D721Med (cell line): ENCODE data around the gene FCN1.

Experiments
- DNase-seq: peaks from one replicate; pipeline ENCODE4 v3.0.0; 2011; ENCODE audit warnings: low spot score; ENCODE audit not compliant: insufficient read length
- FAIRE-seq: peaks from 2 replicates; lab custom pipeline; 2011; peaks lifted over from hg19 to GRCh38; lab: Jason Lieb, UNC
- TF ChIP-seq, protein P1 (sequence below): IDR thresholded peaks from 2 replicates; pipeline ENCODE4 v1.5.1; 2012; ENCODE audit warnings: mild to moderate bottlenecking, control low read depth; ENCODE audit not compliant: insufficient read depth; ENCODE audit errors: missing control alignments

The FCN1 gene

DNA sequence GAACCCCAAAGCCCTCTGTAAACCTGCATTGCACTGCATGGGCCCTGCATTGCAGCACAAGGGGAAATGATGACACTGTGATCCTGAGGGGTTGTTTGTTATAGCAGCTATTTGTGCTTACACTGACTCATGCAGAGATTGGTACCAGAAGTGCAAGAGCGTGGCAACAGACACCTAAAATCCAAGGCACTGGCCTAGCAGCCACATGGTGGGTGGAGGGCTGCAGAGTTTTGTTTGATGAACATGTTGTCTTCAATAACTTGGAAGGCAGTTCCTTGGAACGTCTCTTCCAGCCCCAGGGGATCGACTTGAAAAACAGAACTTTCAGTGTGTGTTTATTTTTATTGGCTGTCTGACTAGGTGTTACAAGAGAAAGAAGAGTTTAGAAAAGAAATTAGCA lies 22.6 kb downstream of the FCN1 start:
- DNase-seq (no peak), FAIRE-seq (no peak)
- TF ChIP-seq, protein P1, sequence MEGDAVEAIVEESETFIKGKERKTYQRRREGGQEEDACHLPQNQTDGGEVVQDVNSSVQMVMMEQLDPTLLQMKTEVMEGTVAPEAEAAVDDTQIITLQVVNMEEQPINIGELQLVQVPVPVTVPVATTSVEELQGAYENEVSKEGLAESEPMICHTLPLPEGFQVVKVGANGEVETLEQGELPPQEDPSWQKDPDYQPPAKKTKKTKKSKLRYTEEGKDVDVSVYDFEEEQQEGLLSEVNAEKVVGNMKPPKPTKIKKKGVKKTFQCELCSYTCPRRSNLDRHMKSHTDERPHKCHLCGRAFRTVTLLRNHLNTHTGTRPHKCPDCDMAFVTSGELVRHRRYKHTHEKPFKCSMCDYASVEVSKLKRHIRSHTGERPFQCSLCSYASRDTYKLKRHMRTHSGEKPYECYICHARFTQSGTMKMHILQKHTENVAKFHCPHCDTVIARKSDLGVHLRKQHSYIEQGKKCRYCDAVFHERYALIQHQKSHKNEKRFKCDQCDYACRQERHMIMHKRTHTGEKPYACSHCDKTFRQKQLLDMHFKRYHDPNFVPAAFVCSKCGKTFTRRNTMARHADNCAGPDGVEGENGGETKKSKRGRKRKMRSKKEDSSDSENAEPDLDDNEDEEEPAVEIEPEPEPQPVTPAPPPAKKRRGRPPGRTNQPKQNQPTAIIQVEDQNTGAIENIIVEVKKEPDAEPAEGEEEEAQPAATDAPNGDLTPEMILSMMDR, result no peak

DNA sequence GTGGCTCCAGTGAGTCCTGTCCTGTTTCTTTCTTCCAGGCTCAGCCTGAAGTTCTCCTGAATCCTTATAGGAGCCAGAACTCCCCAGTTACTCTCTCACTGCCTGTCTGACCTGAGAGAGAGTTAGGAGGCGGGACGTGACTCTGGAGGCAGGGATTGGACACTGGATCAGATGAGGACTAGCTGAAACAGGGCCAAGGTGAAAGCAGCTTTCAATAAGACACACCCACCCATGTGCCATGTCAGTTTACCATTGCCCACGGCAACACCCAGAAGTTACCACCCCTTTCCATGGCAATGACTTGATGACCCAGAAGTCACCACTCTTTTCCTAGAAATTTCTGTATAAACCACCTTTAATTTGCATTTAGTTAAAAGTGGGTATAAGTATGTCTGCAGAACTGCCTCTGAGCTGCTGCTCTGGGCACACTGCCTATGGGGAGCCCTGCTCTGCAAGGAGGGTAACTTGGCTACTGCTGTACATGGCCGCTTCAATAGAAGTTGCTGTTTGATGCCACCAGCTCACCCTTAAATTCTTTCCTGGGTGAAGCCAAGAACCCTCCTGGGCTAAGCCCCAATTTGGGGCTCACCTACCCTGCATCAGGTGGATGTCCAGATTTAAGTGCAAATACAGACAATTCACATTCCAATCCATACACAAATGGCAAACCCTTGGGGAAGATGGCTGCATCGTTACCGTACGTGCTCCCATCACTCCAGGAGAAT lies 23.4 kb downstream of the FCN1 start:
- TF ChIP-seq, protein P1, result no peak
- DNase-seq (no peak), FAIRE-seq (no peak)

DNA sequence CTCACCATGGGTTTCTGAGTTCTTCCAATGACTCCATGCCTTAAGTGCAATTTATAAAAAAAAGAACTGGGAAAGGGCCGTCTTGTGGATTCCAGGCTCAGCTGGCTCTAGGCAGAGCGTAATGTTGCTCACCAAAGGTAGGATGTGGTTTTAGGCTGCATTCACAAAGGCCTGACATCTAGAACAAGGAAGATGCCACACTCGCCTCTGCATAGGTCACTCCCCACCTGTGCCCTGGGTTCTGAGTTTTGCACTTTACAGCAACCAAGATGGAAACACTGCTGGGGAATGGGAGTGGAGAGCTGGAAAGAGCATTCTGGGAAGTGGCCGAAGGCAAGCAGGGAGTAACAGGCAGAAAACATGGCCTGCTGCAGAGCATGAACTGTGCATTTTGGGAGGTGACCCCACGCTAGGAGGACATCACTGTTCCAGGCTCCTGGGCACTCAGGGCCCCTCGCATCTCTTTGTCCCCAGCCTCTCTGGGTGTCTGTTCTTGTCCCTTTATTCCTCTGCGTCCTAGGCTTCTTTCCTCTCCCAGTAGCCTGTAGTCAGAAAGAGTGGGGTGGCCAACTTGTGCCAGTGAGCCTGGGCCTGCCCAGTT lies 24.8 kb downstream of the FCN1 start:
- DNase-seq (no peak), FAIRE-seq (no peak)
- TF ChIP-seq, protein P1, result no peak

DNA sequence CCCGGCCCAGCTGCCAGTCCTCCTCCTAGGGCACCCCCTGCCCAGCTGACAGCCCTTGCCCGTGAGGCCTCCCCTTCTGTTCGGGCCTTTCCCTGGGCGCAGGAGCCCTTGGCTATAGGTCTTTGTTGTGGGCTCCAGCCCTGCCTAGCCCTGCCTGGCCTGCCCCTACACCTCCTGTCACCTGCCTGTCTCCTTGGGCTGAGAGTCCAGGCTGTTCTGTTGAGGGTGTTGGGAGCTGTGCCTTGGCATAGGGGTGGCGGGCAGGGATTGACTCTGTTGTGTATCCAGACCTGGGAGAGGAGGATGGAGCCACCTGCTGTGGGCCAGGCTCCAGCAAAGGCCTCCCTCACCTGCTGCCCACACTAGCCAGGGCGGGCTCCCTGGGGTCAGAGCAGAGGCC lies 25.5 kb downstream of the FCN1 start:
- DNase-seq, result no peak

DNA sequence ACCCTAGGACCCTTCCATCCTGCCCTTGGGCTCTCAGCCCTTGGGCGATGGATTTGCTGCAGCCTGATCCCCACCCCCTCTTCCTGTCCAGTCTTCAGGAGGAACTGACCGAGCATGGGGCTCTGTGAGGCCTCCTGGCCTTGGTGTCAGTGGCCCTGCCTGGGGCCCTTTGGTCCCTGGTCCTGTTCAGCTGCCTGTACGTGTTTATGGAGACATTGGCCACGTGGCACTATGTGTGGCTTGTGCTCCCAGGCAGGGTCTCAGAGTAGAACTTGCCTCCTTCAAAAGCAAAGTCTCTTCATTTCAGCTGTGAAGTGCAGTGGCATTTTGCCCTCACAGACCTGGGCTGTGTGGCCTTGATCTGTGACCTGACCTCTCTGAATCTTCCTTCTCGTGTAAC lies 26.0 kb downstream of the FCN1 start:
- FAIRE-seq (no peak), DNase-seq (no peak)
- TF ChIP-seq, protein P1, result no peak

More for the DNA sequence above, 25.5 kb downstream of the FCN1 start:
- no peak for FAIRE-seq
- TF ChIP-seq, protein P1, result no peak

DNA sequence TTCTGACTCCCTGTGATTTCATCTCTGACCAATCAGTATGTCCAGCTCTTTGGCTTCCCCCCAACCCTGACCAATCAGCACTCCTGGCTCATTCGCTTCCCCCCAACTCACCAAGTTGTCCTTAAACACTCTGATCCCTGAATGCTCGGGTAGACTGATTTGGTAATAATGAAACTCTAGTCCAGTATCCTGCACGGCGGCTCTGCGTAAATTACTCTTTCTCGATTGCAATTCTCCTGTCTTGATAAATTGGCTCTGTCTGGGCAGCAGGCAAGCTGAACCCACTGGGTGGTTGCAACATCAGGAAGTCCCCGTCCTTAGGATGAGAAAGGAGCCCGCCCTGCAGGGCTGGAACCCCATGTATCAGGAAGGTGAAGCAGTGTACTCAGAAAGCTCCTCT lies 26.7 kb downstream of the FCN1 start:
- TF ChIP-seq, protein P1, result no peak
- FAIRE-seq, result no peak
- no peak for DNase-seq

DNA sequence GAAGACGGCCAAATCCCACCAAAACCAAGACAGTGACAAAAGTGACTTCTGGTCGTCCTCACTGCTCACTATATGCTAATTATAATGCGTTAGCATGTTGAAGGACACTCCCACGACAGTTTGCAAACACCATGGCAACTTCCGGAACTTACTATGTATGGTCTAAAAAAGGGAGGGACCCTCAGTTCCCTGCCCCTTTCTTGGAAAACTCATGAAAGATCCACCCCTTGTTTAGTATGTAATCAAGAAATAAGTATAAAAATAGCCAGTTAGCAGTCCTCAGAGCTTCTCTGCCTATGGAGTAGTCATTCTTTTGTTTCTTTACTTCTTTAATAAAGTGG lies 27.6 kb downstream of the FCN1 start:
- DNase-seq, result no peak
- no peak for FAIRE-seq
- TF ChIP-seq, protein P1, result no peak
